ENCODE measurements around the gene CUBN. TPM values are rescaled to one million over a fixed set of nuclear protein-coding genes. Genes with fewer than 3 reads are reported as not detected.

Gene CUBN
- total RNA-seq, 1 experiment from 2014 or later, result 4.6 TPM

DNA sequence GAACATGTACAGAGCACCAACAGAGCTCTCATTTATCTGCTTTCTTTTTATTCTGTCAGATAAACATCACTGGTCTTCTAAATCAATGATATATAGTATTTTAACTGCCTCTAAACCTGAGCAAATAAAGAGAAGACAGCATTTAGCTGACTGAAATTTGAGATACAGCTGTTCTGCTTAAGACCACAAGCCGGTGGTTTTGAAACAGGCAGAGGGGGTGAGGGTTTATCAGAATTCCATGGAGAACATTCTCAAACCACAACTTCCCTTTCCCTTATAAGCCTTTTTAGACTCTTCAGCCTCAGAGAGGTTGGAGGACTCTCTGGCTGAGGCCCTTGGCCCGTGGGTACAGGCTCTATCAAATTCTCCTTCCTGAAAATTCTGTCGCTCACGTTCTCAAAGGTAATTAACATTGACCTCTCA is 225.0 kb downstream of the CUBN start:
- no peaks in the 10 kb centered on the region for H3K9me3 ChIP-seq
- no TSS peak for BruUV-seq (replicated peaks)
- ChIA-PET POLR2A (no interaction called here), CTCF (no interaction called here)
- no peak overlapping the region for H3K4me3 ChIP-seq (ENCODE audit: low read depth, low read length)
- no peaks in the 10 kb centered on the region for H3K4me1 ChIP-seq
- H3K36me3 Mint-ChIP-seq (ENCODE audit: insufficient read depth, unreplicated experiment), result no peaks in the 10 kb centered on the region
- no peak overlapping the region for H3K4me3 Mint-ChIP-seq (ENCODE audit: unreplicated experiment)
- intact Hi-C loops (cut with micrococcal nuclease; ENCODE audit: unreplicated experiment), result no loop called here
- DNase-seq, result no peak
- peaks cover 8% of the 10 kb centered on the region for H3K27me3 Mint-ChIP-seq (ENCODE audit: insufficient read depth, unreplicated experiment)
- no peaks in the 10 kb centered on the region for H3K9me3 Mint-ChIP-seq (ENCODE audit: unreplicated experiment)
- no peaks in the 10 kb centered on the region for H3K27me3 ChIP-seq (replicated peaks; ENCODE audit: control insufficient read depth, insufficient read depth, low read length)
- no peak overlapping the region for H3K27ac Mint-ChIP-seq (ENCODE audit: unreplicated experiment)
- TF ChIP-seq, protein P1, sequence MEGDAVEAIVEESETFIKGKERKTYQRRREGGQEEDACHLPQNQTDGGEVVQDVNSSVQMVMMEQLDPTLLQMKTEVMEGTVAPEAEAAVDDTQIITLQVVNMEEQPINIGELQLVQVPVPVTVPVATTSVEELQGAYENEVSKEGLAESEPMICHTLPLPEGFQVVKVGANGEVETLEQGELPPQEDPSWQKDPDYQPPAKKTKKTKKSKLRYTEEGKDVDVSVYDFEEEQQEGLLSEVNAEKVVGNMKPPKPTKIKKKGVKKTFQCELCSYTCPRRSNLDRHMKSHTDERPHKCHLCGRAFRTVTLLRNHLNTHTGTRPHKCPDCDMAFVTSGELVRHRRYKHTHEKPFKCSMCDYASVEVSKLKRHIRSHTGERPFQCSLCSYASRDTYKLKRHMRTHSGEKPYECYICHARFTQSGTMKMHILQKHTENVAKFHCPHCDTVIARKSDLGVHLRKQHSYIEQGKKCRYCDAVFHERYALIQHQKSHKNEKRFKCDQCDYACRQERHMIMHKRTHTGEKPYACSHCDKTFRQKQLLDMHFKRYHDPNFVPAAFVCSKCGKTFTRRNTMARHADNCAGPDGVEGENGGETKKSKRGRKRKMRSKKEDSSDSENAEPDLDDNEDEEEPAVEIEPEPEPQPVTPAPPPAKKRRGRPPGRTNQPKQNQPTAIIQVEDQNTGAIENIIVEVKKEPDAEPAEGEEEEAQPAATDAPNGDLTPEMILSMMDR (IDR thresholded peaks at IDR 0.05; ENCODE audit: insufficient read depth in 1 of 2, low read depth in 1 of 2, low read length in 1 of 2, severe bottlenecking in 1 of 2, unreplicated experiment in 1 of 2), result no peak
- peaks cover under 1% of the 10 kb centered on the region for H3K4me1 Mint-ChIP-seq (ENCODE audit: low read depth, unreplicated experiment)
- no peaks in the 10 kb centered on the region for H3K36me3 ChIP-seq (ENCODE audit: control insufficient read depth, insufficient read depth, low read length)

GRCh38 chr10:16904049-16904448 is 225.6 kb downstream of the CUBN start:
- H3K9me3 ChIP-seq, result no peaks in the 10 kb centered on the region
- ChIA-PET POLR2A (no interaction called here), CTCF (no interaction called here)
- H3K4me1 Mint-ChIP-seq (ENCODE audit: low read depth, unreplicated experiment), result no peaks in the 10 kb centered on the region
- intact Hi-C loops (cut with micrococcal nuclease; ENCODE audit: unreplicated experiment), result no loop called here
- no peak overlapping the region for H3K4me3 Mint-ChIP-seq (ENCODE audit: unreplicated experiment)
- no peaks in the 10 kb centered on the region for H3K4me1 ChIP-seq
- H3K36me3 Mint-ChIP-seq (ENCODE audit: insufficient read depth, unreplicated experiment), result no peaks in the 10 kb centered on the region
- H3K36me3 ChIP-seq (ENCODE audit: control insufficient read depth, insufficient read depth, low read length), result no peaks in the 10 kb centered on the region
- TF ChIP-seq, protein P1 (IDR thresholded peaks at IDR 0.05; ENCODE audit: insufficient read depth in 1 of 2, low read depth in 1 of 2, low read length in 1 of 2, severe bottlenecking in 1 of 2, unreplicated experiment in 1 of 2), result no peak
- DNase-seq, result no peak
- no peaks in the 10 kb centered on the region for H3K9me3 Mint-ChIP-seq (ENCODE audit: unreplicated experiment)
- H3K27ac Mint-ChIP-seq (ENCODE audit: unreplicated experiment), result no peak overlapping the region
- H3K27me3 Mint-ChIP-seq (ENCODE audit: insufficient read depth, unreplicated experiment), result peaks cover 8% of the 10 kb centered on the region
- no TSS peak for BruUV-seq (replicated peaks)
- no peak overlapping the region for H3K4me3 ChIP-seq (ENCODE audit: low read depth, low read length)
- no peaks in the 10 kb centered on the region for H3K27me3 ChIP-seq (replicated peaks; ENCODE audit: control insufficient read depth, insufficient read depth, low read length)

GRCh38 chr10:16902606-16903005 is 227.0 kb downstream of the CUBN start:
- Mint-ChIP-seq H3K36me3 (ENCODE audit: insufficient read depth, unreplicated experiment) (no peaks in the 10 kb centered on the region), H3K9me3 (ENCODE audit: unreplicated experiment) (no peaks in the 10 kb centered on the region), H3K27ac (ENCODE audit: unreplicated experiment) (no peak overlapping the region), H3K27me3 (ENCODE audit: insufficient read depth, unreplicated experiment) (peaks cover 8% of the 10 kb centered on the region), H3K4me3 (ENCODE audit: unreplicated experiment) (no peak overlapping the region), H3K4me1 (ENCODE audit: low read depth, unreplicated experiment) (no peaks in the 10 kb centered on the region)
- ChIA-PET CTCF (no interaction called here), POLR2A (no interaction called here)
- Histone ChIP-seq H3K36me3 (ENCODE audit: control insufficient read depth, insufficient read depth, low read length) (no peaks in the 10 kb centered on the region), H3K4me1 (no peaks in the 10 kb centered on the region), H3K9me3 (no peaks in the 10 kb centered on the region), H3K4me3 (ENCODE audit: low read depth, low read length) (no peak overlapping the region), H3K27me3 (replicated peaks; ENCODE audit: control insufficient read depth, insufficient read depth, low read length) (no peaks in the 10 kb centered on the region)
- TF ChIP-seq, protein P1 (IDR thresholded peaks at IDR 0.05; ENCODE audit: insufficient read depth in 1 of 2, low read depth in 1 of 2, low read length in 1 of 2, severe bottlenecking in 1 of 2, unreplicated experiment in 1 of 2), result no peak
- no TSS peak for BruUV-seq (replicated peaks)
- intact Hi-C loops (cut with micrococcal nuclease; ENCODE audit: unreplicated experiment), result no loop called here
- DNase-seq, result no peak

Measured in Caco-2 (cell line).